Stimulated activated naive CD4-positive, alpha-beta T cell (primary cell): ENCODE data around the gene MEF2C.
A peak's percentile ranks its signal among the peaks of the same experiment; 100 is the strongest.

Experiments used
- DNase-seq, 6 experiments: peaks; one replicate each; lab custom pipeline; 2025; lab: John Stamatoyannopoulos, UW

MEF2C gene

DNA sequence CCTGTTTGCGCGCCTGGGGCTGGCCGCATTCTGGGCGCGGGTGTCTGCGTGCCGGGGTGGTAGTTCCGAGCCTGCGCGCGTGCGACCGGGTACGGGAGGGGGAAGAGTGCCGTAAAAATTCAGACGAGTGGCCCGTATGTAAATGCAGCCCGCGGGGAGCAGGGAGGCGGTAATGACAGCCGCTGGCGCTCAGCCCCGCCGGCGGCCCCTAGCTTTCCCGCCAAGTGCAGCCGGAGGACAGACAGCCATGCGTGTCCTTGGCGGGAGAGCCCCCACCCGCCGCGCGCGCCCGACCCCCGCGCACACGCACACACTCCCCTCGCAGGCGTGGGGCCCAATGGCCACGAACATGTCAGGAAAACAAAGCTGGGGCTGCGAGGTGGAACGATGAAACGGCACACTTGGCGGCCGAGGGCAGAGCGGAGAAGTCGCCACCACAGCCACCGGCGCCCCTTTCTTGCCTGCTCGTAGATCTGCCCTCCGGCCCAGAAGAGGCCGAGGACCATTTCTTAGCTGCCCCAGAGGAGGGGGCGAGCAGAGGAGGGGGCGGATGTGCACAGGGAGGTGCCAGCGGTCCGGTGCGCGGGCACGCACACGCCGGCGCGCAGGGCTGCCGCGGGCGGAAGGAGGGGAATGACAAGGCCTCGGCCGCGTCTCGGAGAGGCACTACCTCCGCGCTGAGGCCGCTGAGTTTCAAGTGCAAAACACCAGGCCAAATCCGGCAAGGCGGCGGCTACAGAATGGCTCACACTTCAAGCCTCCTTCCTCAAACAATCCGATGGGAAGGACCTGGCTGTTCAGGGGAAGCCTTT lies 208.4 kb downstream of the MEF2C start:
- DNase-seq: peak in 2 of 6 experiments; percentile 28 to 50

DNA sequence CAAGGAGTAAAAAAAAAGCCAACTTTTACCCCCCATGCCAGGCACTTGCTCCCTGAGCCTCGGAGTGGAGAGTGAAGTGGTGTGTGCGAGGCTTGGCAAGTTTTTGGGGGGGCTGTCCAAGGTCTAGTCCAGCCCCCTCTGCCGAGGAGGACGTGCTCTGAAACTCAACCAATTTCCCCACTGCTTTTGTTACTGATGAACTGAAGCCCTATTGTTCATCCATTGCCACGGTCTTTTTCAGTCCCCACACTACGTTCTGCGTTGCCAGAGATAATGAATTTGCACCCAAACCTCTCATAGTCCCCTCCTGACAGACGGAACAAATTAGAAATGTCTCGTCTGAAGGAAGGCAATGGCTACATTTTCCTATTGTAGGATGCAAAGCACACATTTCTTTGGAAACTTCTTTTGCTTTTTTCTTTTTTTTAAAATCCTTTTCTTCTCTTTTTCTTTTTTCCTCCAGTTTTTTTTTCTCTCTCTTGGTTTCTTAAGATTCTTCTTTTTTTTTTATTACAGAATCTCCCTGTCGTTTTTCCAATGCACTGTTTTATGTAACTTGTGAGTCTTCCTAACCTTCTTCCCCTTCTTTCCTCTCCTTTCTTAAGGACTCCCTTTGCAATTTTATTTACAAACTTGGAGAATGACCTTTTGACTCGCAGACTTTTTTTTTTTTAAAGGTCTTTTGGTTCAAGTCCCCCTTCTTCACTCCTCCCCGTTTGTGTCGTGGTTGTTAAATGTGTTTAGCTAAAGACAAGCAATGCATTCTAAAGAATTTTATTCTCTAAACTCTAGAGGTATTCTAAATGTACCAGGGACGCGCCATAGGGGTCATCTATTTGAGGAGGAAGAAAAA lies 209.5 kb downstream of the MEF2C start:
- peak in 1 of 6 experiments; percentile 10 for DNase-seq

GRCh38 chr5:88672644-88673252 lies 210.2 kb downstream of the MEF2C start:
- no peak for DNase-seq

DNA sequence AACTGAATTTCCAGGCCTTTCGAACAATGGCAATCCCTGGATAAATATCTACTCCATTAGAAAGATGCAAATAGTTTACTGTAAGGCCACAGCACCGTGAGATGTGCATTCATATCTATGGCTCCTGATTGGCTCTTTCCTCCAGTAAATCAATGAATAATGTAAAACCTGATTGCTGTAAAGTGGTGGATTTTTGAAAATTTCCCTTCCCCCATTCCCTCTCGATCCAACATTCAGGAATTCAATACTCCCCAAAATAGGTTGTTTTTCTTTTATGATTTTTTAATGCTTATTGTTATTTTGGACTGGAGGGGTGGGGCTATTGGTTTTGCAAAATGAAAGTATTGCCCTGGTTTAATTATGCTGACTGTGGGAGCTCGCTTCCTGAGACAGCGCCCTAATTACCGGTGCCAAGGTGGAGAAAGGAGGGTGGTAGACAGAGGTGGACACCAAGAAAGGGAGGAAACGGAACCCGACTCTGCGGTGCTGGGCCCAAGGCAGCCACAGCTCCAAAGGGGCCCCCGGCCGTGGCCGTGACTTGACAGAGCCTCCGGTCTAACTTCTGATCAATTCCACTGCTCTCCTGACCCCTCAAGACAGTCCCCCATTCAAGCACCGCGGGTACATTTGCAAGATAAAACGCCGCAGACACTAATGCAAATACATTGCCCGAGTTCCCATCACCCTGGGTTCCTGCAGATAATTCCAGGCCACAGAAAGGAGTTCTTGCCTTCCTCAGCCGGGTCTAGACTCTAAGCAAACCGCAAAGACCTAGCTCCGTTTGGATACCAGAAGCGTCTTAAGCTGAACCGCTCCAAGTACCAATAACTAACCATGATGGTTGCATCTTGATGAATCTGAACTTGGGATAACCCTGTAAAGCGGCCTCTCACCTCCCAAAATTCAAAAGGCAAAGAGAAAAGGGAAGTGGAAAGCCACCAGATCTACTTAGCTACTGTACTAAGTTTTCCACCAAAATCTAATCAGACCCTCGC lies 211.2 kb downstream of the MEF2C start:
- no peak for DNase-seq

GRCh38 chr5:88671106-88671504 lies 211.9 kb downstream of the MEF2C start:
- no peak for DNase-seq

DNA sequence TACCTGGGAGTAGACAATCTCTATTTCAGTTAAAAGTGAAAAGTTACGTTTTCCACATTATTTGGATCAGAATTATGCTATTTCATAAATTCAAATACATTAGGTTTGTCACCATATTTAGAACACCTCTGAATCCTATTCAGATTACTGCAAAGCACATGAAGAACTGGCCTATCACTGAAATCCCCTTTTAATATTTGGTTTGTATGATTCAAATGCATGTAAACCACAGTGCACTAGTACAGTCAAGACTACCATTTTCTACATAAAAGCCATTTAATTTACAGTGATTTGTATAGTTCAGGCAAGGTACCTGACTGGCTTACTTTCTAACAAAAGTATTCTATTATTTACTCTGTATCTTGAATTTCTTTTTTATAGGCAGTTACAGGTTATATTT lies 212.5 kb downstream of the MEF2C start:
- no peak for DNase-seq

GRCh38 chr5:88669371-88670050 lies 213.5 kb downstream of the MEF2C start:
- no peak for DNase-seq

GRCh38 chr5:88667496-88668201 lies 215.3 kb downstream of the MEF2C start:
- no peak for DNase-seq
